ENCODE results near the gene ENGASE.

DNA sequence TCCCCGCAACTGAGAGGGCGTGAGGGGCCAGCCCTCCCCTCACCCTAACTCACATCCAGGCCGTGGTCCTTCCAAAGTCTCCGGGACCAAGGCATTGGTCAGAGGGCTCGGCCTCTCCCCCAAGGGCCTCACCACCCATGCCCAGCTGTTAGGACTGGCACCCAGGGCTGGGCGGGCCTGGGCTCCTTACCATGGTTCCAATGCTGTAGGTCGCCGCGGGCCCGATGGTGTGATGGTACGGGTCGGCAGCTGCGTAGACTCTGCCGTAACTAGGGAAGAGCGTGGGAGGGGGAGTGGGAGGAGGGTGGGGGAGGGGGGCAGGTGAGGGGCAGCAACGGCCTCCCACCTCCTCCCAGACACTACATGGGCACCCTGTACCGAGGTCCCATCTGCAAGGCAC, 19.6 kb downstream of the ENGASE start:
- TF ChIP-seq, protein P1, sequence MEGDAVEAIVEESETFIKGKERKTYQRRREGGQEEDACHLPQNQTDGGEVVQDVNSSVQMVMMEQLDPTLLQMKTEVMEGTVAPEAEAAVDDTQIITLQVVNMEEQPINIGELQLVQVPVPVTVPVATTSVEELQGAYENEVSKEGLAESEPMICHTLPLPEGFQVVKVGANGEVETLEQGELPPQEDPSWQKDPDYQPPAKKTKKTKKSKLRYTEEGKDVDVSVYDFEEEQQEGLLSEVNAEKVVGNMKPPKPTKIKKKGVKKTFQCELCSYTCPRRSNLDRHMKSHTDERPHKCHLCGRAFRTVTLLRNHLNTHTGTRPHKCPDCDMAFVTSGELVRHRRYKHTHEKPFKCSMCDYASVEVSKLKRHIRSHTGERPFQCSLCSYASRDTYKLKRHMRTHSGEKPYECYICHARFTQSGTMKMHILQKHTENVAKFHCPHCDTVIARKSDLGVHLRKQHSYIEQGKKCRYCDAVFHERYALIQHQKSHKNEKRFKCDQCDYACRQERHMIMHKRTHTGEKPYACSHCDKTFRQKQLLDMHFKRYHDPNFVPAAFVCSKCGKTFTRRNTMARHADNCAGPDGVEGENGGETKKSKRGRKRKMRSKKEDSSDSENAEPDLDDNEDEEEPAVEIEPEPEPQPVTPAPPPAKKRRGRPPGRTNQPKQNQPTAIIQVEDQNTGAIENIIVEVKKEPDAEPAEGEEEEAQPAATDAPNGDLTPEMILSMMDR (IDR thresholded peaks at IDR 0.05): no peak
- TF ChIP-seq EP300 (IDR thresholded peaks at IDR 0.05): no peak
